Measurements from ENCODE around the gene FAXC. TPM values are rescaled to one million over a fixed set of nuclear protein-coding genes. Genes with fewer than 3 reads are reported as not detected.

The FAXC gene
- total RNA-seq, result 2.0 TPM

- DNase-seq, result no peak
These were observed at the start of gene FAXC for GRCh38 chr6:99349171-99350141. Gene FAXC, minus strand, starts transcription at chr6:99349674. Its CDS starts 302 bp downstream, at chr6:99349372.

- DNase-seq, result no peak
These were observed 47.8 kb upstream of the FAXC start for GRCh38 chr6:99397287-99397686.

GRCh38 chr6:99393698-99394531 is 44.4 kb upstream of the FAXC start, which contains the start of gene COQ3:
Gene COQ3, minus strand, starts transcription at chr6:99394195. Its CDS starts 16 bp downstream, at chr6:99394179.
- DNase-seq, result peak; percentile 49

DNA sequence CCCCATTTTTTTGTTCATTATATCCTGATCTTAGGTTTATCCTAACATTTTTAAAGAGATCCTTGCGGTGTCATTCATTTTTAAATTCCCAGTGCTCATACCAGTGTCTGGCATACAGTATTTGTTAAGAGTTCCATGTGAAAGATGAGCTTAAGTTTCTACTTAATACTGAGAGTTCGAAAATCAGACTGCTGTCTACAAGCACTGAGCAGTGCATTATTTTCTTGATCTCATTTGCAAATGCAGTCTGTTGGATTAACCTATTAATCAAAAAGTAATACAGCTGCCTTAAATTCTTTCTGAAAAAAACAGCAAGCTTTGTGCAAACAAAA is 43.9 kb upstream of the FAXC start:
- DNase-seq, result no peak

DNA sequence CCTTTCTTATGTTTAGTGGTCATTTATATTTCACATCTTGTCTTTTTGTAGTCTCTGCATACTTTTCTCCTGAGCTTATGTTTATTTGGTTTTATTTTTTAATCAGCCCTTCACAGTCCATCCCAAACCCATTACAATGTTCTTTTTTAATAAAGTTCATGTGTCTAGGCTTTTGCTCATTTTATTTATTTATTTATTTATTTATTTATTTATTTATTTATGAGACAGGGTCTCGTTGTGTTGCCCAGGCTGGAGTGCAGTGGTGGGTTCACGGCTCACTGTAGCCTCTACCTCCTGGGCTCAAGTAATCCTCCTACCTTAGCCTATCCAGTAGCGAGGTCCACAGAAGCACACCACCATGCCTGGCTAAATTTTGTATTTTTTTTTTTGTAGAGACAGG is 41.4 kb upstream of the FAXC start:
- no peak for DNase-seq

DNA sequence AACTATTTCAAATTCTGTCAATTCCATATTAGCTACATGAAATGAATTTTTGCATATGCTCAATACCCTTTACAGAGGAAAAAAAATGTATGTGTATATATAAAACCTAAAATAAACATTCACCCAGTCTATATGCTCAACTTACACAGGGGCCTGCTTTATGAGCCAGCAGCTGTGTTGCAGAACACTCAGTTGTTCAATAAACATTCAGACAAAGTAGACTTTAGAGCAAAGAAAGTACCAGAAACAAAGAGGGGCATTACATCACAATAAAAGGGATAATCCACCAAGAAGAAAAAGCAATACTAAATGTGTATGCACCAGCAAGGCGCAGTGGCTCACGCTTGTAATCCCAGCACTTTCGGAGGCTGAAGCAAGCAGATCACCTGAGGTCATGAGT is 35.0 kb upstream of the FAXC start:
- DNase-seq, result no peak

GRCh38 chr6:99378636-99379035 is 29.2 kb upstream of the FAXC start:
- DNase-seq, result no peak

DNA sequence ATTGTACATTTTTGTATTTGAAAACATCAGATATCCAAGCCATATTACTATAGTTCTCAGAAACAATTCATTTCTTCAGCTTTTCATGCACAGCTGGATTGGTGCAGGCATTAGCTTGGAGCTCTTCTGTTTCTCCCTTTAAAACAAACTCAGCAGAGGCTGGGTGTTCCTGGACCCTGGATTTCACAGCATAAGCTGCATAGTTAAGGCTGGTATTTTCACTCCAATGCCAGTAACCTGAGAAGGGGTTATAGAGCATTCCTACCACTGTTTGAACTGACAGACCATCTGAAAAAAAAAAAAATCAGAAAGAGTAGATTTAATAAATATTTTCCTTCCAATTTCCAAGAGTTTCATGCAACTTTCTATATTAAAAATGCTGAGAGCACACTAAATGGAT is 20.1 kb upstream of the FAXC start:
- no peak for DNase-seq

GRCh38 chr6:99366852-99367251 is 17.4 kb upstream of the FAXC start:
- no peak for DNase-seq

DNA sequence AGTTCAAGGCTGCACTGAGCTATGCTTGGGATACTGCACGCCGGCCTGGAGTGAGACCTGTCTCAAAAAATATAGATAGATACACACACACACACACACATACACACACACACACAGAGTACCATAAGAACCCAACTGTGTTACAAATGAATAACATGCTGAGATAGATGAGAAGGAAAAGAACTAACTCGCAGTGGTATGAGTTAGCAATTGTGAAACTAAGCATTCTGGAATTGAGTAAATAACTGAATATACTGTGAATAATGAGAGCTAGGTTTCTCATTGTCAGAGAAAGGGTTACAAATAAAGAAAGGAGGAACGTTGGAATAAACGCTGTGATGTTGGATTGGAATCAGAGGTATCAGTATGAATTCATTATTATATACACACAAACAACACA is 14.6 kb upstream of the FAXC start:
- no peak for DNase-seq

DNA sequence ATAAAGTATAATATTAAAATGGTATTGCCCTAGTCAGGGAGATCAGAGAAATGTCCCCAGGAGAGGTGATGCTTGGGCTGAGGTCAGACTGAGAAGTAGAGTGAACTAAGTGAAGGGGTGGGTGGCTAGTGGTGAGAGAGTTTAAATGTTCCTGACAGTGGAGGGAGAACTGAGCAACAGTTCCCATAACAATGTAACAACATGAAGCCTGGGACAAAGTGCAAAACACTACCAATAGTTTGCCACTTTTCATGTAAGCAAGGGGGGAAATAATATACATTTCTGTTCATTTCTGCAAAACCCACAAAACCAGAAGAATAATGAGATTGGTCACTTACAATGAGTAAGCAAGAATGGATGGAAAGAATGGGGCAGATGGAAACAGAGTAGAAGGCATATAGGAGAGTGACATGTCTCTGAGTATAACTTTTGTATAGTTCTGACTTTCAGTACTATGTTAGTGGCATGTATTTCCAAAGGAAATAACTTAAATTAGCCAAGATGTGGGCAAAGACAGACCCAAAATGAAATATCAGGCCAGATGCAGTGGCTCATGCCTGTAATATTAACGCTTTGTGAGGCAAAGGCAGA is 13.3 kb upstream of the FAXC start:
- no peak for DNase-seq

- no peak for DNase-seq
These were observed 10.3 kb upstream of the FAXC start for GRCh38 chr6:99359800-99360199.

DNA sequence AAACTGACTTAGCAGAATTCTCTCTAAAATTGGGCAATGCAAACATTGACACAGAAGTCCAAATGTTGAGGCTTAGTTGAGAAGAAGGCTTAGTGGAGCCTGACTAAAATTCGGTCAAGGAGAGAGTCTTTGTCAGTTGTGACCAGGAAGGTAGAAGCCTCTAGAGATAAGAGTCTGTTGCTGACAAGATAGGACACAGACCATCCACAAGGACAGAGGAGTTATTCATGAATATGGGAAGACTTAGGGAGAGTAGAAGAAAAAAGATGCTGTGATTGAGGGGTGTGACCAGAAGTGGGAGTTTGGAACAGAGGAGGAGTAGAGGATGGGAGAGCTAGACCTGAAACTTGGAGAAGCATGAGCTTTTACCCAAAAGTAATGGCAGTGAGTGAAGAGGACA is 7.2 kb upstream of the FAXC start:
- DNase-seq, result no peak

- DNase-seq, result no peak
These were observed 5.5 kb upstream of the FAXC start for GRCh38 chr6:99354983-99355382.

DNA sequence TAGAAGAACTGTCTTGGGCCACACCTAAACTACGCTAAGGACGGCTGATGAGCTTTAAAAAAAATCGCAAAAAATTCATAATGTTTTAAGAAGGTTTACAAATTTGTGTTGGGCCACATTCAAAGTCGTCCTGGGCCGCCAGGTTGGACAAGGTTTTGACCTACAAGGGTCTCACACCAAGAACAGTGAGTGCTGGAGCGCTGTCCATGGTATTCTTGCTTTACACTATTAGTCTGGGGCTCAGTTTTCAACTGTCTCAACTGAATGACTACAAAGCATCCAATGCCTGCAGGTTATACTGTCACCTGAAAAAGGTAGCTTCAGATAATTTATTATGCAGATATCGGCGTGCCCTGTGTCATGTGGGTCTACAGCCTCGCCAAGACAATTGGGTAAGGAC is 3.7 kb upstream of the FAXC start:
- no peak for DNase-seq

GRCh38 chr6:99350573-99350972 is 1.1 kb upstream of the FAXC start:
- no peak for DNase-seq

DNA sequence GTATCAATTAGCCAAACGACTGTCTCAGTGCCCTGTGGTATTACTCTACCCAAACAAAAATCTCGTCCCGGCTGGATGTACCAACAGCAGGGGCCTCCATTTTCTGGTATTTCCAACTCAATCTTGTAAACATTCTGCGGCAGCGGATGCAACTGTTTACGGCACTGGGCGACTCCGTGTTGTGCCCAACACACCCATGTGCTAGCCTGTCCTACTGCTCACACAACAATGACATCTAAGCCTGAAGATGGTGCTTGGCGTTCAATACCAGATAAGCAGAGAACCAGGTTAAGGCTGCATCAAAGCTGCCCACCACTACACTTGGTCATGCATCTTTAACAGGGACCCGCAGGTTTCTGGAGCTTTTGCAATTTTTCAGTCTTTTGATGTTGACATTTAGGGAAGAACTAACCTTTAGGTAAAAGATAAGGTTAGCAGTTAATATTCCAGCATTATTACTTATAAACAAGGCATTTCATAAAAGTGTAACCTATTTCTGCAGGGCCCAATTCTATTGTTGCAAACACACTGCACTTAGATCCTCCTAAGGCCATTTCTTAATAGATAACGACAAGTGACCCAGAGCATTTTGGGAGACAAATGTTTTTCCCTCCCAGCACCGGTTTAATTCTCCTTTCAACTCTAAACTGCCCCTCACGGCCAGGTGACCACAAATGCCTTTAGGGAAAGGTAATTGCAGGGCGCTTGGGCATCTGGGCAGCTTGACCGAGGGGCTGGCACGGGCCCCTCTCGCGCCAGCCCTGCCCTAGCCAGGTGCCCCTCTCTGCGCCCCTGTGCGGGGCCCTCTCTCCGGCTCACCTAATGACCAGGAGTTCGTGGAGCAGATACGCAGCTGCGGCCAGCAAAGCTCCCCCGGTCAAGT is 945 bp downstream of the FAXC start:
- no peak for DNase-seq

- DNase-seq, result no peak
These were observed 1.7 kb downstream of the FAXC start for GRCh38 chr6:99347804-99348203.

DNA sequence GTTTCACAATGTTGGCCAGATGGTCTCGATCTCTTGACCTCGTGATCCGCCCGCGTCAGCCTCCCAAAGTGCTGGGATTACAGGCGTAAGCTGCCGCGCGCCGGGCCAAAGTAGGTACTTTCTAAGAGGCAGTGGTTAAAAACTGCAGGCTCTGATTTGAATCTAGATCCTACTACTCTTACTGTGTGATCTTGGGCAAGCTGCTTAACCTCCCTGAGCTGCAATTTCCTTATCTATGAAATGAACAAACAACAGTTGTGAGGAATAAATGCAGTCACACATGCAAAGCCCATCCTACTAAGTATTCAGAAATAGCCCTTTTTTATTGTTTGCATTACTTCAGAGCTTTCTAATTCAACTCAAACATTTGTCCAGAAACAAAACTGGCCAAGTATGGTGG is 2.9 kb downstream of the FAXC start:
- DNase-seq, result no peak

- no peak for DNase-seq
These were observed 4.3 kb downstream of the FAXC start for GRCh38 chr6:99345164-99345563.

DNA sequence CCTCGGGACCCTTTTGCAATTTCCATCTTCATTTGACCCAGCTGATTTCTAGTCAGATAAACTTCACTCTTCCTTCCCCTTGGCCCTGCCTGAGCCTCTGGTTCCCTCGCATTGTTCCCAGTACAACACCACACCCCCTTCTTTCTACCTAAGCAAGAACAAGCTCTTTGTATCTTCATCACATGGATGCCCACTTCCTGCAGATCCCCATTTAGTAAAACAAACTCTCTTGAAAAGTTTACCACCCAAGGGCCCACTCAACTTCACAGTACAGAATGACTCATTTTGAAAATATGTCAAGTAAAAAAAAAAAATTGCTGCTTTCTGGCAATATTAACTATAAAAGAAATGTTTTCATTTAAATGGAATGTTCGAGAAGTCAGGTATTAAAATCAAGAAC is 5.2 kb downstream of the FAXC start:
- DNase-seq, result no peak

Measured in skin of body (tissue), 2 donors.